ENCODE measurements around the gene ABCA12.

ABCA12 gene

DNA sequence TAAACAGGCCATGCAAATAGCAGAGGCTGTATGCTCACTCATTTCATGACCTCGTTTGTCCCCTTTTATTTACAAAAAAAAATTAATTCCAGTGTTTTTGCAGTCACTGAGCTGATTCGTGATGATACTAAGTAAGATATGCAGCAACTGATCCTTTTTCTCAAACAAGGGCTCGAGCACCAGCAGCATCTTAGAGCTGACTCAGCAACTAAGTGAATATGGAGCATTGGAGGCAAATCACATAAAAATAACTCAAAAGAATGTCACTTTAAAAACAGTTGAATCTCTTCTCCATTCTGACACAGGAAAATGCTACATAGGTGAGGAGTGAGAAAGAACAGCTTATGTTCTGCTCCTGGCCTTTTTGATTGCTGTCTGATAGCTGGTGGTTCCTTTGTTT, 152.8 kb downstream of the ABCA12 start:
- TF ChIP-seq, protein P1, sequence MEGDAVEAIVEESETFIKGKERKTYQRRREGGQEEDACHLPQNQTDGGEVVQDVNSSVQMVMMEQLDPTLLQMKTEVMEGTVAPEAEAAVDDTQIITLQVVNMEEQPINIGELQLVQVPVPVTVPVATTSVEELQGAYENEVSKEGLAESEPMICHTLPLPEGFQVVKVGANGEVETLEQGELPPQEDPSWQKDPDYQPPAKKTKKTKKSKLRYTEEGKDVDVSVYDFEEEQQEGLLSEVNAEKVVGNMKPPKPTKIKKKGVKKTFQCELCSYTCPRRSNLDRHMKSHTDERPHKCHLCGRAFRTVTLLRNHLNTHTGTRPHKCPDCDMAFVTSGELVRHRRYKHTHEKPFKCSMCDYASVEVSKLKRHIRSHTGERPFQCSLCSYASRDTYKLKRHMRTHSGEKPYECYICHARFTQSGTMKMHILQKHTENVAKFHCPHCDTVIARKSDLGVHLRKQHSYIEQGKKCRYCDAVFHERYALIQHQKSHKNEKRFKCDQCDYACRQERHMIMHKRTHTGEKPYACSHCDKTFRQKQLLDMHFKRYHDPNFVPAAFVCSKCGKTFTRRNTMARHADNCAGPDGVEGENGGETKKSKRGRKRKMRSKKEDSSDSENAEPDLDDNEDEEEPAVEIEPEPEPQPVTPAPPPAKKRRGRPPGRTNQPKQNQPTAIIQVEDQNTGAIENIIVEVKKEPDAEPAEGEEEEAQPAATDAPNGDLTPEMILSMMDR (IDR thresholded peaks at IDR 0.05; ENCODE audit: extremely low read depth, insufficient read depth, missing control alignments) = no peak
- DNase-seq (ENCODE audit: low spot score) = no peak
- in situ Hi-C loops (cut with MboI; ENCODE audit: low pct_unique_long_range_greater_than_20kb, low sequenced_read_pairs, unreplicated experiment) = loop anchor here (25.0 kb wide), 1 partner anchor 1723 kb away; no protein-coding TSS in a partner anchor

DNA sequence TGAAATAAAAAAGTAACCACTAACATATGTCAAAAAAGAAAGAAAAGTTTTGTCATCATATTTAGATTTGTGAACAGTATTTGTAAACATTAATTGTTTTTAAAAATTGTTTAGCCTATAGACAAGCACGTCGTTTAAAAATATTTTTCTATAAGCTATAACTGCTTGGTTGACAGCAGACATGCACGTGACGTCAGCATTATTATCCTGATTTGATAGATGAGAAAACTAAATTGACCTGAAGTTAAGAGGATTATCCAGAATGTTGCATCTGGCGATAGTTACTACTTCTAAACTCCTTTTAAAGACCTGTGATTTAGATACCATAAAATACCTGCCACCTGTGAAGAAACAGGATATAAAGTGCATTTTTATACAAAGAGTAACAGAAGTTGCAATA, 172.0 kb downstream of the ABCA12 start:
- no peak for DNase-seq (ENCODE audit: low spot score)
- in situ Hi-C loops (cut with MboI; ENCODE audit: low pct_unique_long_range_greater_than_20kb, low sequenced_read_pairs, unreplicated experiment) = no loop called here
- TF ChIP-seq, protein P1 (IDR thresholded peaks at IDR 0.05; ENCODE audit: extremely low read depth, insufficient read depth, missing control alignments) = no peak

DNA sequence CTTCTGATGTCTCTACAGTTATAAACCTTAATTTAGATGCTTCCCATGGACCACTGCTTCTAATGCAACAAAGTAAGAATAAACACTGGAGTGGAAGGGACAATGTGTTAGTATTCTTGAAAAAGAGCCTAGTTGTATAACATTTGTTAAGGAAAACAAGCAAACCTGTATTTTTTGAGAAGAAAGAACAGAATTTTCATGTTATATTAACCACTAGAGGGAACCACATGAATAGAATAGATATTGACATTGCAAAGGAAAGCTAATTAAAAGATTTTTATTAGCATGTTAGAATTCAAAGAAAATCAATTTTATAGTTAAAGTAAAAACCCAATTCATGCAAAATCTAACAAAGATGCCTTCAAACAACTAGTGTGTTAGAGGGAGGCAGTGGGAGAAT, 177.7 kb downstream of the ABCA12 start:
- DNase-seq (ENCODE audit: low spot score) = peak; percentile 9
- in situ Hi-C loops (cut with MboI; ENCODE audit: low pct_unique_long_range_greater_than_20kb, low sequenced_read_pairs, unreplicated experiment) = no loop called here
- TF ChIP-seq, protein P1 (IDR thresholded peaks at IDR 0.05; ENCODE audit: extremely low read depth, insufficient read depth, missing control alignments) = no peak

DNA sequence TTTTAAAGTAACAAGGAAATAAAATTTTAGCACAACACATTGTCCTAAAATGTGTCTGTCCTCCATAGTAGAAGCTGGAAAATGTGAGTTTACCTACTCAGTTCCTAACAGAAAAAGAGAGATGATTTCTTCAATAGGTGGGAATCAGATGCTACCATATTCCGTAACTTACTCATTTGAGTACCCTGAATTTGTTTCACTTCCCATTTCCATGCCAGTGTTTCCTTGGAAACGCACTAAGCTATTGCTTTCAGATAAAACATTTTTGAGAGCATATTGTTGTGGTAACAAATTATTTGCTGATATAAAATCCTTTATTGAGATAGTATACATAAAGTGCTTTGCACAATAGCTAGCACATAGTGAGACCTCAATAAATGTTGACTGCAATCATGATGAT, 191.5 kb downstream of the ABCA12 start:
- TF ChIP-seq, protein P1 (IDR thresholded peaks at IDR 0.05; ENCODE audit: extremely low read depth, insufficient read depth, missing control alignments) = no peak
- no peak for DNase-seq (ENCODE audit: low spot score)
- in situ Hi-C loops (cut with MboI; ENCODE audit: low pct_unique_long_range_greater_than_20kb, low sequenced_read_pairs, unreplicated experiment) = no loop called here

DNA sequence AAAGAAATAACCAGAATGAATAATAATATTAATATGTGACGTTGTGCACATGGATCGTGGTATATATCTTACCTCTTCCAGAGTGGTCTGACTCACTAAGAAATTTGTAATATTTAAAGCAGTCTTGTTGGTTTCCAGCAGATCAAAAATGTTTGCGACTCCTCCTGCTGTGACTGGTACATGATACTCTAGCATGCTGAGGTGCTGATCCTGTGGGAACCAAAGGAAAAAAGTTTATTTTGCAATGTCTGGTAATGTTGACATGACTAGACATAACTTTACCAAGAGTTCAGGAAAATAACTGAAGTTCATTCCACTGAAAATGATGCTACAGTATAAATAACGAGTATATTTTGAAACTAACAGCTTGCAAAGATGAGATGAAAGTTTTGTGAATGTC, 204.4 kb downstream of the ABCA12 start:
- no peak for DNase-seq (ENCODE audit: low spot score)

DNA sequence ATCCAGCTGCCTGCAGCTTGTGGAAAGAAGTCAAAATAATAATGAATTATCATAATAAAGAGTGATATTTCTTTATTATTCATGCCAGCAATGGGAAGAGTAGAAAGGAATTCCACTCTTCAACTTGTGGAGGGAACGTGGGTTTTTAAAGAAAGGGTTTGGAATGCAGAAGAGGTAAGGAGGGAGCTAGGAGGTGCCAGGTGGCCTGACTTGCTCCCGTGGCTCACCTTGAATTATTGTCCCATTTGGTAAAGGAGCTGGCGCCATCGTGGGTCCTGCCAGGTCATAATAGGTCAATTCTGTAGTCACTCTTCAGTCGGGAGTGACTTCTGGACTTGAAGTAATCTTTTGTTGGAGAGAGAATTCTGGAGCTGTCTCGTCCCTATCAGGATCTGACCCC, 233.8 kb downstream of the ABCA12 start:
- TF ChIP-seq, protein P1 (IDR thresholded peaks at IDR 0.05; ENCODE audit: extremely low read depth, insufficient read depth, missing control alignments) = no peak
- DNase-seq (ENCODE audit: low spot score) = no peak
- in situ Hi-C loops (cut with MboI; ENCODE audit: low pct_unique_long_range_greater_than_20kb, low sequenced_read_pairs, unreplicated experiment) = no loop called here

More for the DNA sequence above, 204.4 kb downstream of the ABCA12 start:
- TF ChIP-seq, protein P1 (IDR thresholded peaks at IDR 0.05; ENCODE audit: extremely low read depth, insufficient read depth, missing control alignments) = no peak
- in situ Hi-C loops (cut with MboI; ENCODE audit: low pct_unique_long_range_greater_than_20kb, low sequenced_read_pairs, unreplicated experiment) = no loop called here

DNA sequence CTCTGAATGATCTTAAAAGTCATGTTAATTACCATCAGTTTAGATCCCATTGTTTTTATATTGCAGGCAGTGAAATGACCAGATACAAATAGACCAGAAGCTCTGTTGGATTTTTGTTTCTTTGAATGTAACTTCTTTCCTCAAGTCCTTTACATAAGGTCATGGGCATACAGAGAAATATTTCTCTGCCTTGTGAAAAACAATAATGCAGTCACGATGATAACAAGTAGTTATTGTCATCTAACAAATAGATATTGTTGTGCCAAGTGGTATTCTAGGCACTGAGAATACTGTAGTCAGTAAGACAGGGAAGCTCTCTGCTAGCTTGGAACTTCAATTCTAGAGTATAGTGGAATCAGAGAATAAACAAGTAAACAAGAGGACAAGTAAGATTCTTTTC, 234.2 kb downstream of the ABCA12 start:
- DNase-seq (ENCODE audit: low spot score) = no peak
- in situ Hi-C loops (cut with MboI; ENCODE audit: low pct_unique_long_range_greater_than_20kb, low sequenced_read_pairs, unreplicated experiment) = no loop called here
- TF ChIP-seq, protein P1 (IDR thresholded peaks at IDR 0.05; ENCODE audit: extremely low read depth, insufficient read depth, missing control alignments) = no peak

Measured in GM13977 (cell line).